ENCODE measurements around the gene ARHGEF28. TPM values are rescaled to one million over a fixed set of nuclear protein-coding genes. Genes with fewer than 3 reads are reported as not detected.

ARHGEF28 gene
- total RNA-seq, 2 experiments from 2014 or later: not detected

- H3K27me3 Mint-ChIP-seq (ENCODE audit: low read depth): peaks cover 13% of the 10 kb centered on the region
- CTCF ChIA-PET: no interaction called here
- no peak overlapping the region for H3K4me3 Mint-ChIP-seq
- DNase-seq (no peak), ATAC-seq (no peak)
- no peak overlapping the region for H3K27ac Mint-ChIP-seq
- H3K4me1 Mint-ChIP-seq (ENCODE audit: low read depth): no peaks in the 10 kb centered on the region
- no peaks in the 10 kb centered on the region for H3K36me3 Mint-ChIP-seq (ENCODE audit: low read depth)
- H3K9me3 Mint-ChIP-seq (ENCODE audit: insufficient read depth): no peaks in the 10 kb centered on the region
- POLR2A ChIA-PET: interaction anchor here (0.6 kb wide), 1 partner anchor 1054 kb away, joined by 3 read pairs; no protein-coding TSS in a partner anchor
These were observed 131.4 kb downstream of the ARHGEF28 start for GRCh38 chr5:73757416-73757815.

GRCh38 chr5:73759771-73760170 lies 133.8 kb downstream of the ARHGEF28 start:
- H3K4me3 Mint-ChIP-seq: no peak overlapping the region
- ATAC-seq (no peak), DNase-seq (no peak)
- H3K9me3 Mint-ChIP-seq (ENCODE audit: insufficient read depth): no peaks in the 10 kb centered on the region
- no peaks in the 10 kb centered on the region for H3K36me3 Mint-ChIP-seq (ENCODE audit: low read depth)
- peaks cover 5% of the 10 kb centered on the region for H3K27me3 Mint-ChIP-seq (ENCODE audit: low read depth)
- no peak overlapping the region for H3K27ac Mint-ChIP-seq
- POLR2A ChIA-PET: no interaction called here
- CTCF ChIA-PET: no interaction called here
- H3K4me1 Mint-ChIP-seq (ENCODE audit: low read depth): no peaks in the 10 kb centered on the region

GRCh38 chr5:73763300-73764032 lies 137.5 kb downstream of the ARHGEF28 start:
- H3K36me3 Mint-ChIP-seq (ENCODE audit: low read depth): no peaks in the 10 kb centered on the region
- no peak for ATAC-seq
- ChIA-PET CTCF (no interaction called here), POLR2A (no interaction called here)
- no peak for DNase-seq
- no peaks in the 10 kb centered on the region for H3K4me1 Mint-ChIP-seq (ENCODE audit: low read depth)
- no peak overlapping the region for H3K27ac Mint-ChIP-seq
- H3K9me3 Mint-ChIP-seq (ENCODE audit: insufficient read depth): no peaks in the 10 kb centered on the region
- no peak overlapping the region for H3K4me3 Mint-ChIP-seq
- H3K27me3 Mint-ChIP-seq (ENCODE audit: low read depth): peaks cover 2% of the 10 kb centered on the region

GRCh38 chr5:73764586-73764985 lies 138.6 kb downstream of the ARHGEF28 start:
- Mint-ChIP-seq H3K27me3 (ENCODE audit: low read depth) (peaks cover 2% of the 10 kb centered on the region), H3K27ac (no peak overlapping the region), H3K9me3 (ENCODE audit: insufficient read depth) (no peaks in the 10 kb centered on the region), H3K4me1 (ENCODE audit: low read depth) (no peaks in the 10 kb centered on the region), H3K4me3 (no peak overlapping the region), H3K36me3 (ENCODE audit: low read depth) (no peaks in the 10 kb centered on the region)
- ChIA-PET CTCF (no interaction called here), POLR2A (no interaction called here)
- DNase-seq (no peak), ATAC-seq (no peak)

GRCh38 chr5:73764996-73765395 lies 139.0 kb downstream of the ARHGEF28 start:
- no peak overlapping the region for H3K27ac Mint-ChIP-seq
- peaks cover 2% of the 10 kb centered on the region for H3K27me3 Mint-ChIP-seq (ENCODE audit: low read depth)
- CTCF ChIA-PET: no interaction called here
- H3K9me3 Mint-ChIP-seq (ENCODE audit: insufficient read depth): no peaks in the 10 kb centered on the region
- H3K36me3 Mint-ChIP-seq (ENCODE audit: low read depth): no peaks in the 10 kb centered on the region
- POLR2A ChIA-PET: no interaction called here
- ATAC-seq (no peak), DNase-seq (no peak)
- no peak overlapping the region for H3K4me3 Mint-ChIP-seq
- H3K4me1 Mint-ChIP-seq (ENCODE audit: low read depth): no peaks in the 10 kb centered on the region

- CTCF ChIA-PET: no interaction called here
These were observed 140.9 kb downstream of the ARHGEF28 start for GRCh38 chr5:73766902-73767301.

GRCh38 chr5:73770172-73771025 lies 144.4 kb downstream of the ARHGEF28 start:
- ChIA-PET CTCF (interaction anchor here (1.3 kb wide), 1 partner anchor 14 kb away, joined by 4 read pairs; no protein-coding TSS in a partner anchor), POLR2A (no interaction called here)
- H3K27me3 Mint-ChIP-seq (ENCODE audit: low read depth): peaks cover 4% of the 10 kb centered on the region

More at GRCh38 chr5:73766902-73767301, 140.9 kb downstream of the ARHGEF28 start:
- Mint-ChIP-seq H3K27me3 (ENCODE audit: low read depth) (peaks cover 2% of the 10 kb centered on the region), H3K4me1 (ENCODE audit: low read depth) (no peaks in the 10 kb centered on the region), H3K36me3 (ENCODE audit: low read depth) (no peaks in the 10 kb centered on the region), H3K9me3 (ENCODE audit: insufficient read depth) (no peaks in the 10 kb centered on the region), H3K4me3 (no peak overlapping the region), H3K27ac (no peak overlapping the region)
- POLR2A ChIA-PET: no interaction called here
- ATAC-seq (no peak), DNase-seq (no peak)

GRCh38 chr5:73774924-73775323 lies 148.9 kb downstream of the ARHGEF28 start:
- Mint-ChIP-seq H3K4me1 (ENCODE audit: low read depth) (no peaks in the 10 kb centered on the region), H3K27ac (no peak overlapping the region), H3K9me3 (ENCODE audit: insufficient read depth) (no peaks in the 10 kb centered on the region), H3K27me3 (ENCODE audit: low read depth) (peaks cover 4% of the 10 kb centered on the region), H3K4me3 (no peak overlapping the region), H3K36me3 (ENCODE audit: low read depth) (no peaks in the 10 kb centered on the region)
- no peak for DNase-seq
- CTCF ChIA-PET: interaction anchor here (0.8 to 1.5 kb wide), 2 partner anchors 18 to 184 kb away, joined by 3 to 5 read pairs; no protein-coding TSS in a partner anchor
- ATAC-seq: no peak
- POLR2A ChIA-PET: no interaction called here

More at GRCh38 chr5:73770172-73771025, 144.4 kb downstream of the ARHGEF28 start:
- no peaks in the 10 kb centered on the region for H3K36me3 Mint-ChIP-seq (ENCODE audit: low read depth)
- H3K4me3 Mint-ChIP-seq: no peak overlapping the region
- no peaks in the 10 kb centered on the region for H3K4me1 Mint-ChIP-seq (ENCODE audit: low read depth)
- no peak overlapping the region for H3K27ac Mint-ChIP-seq
- ATAC-seq (no peak), DNase-seq (no peak)
- H3K9me3 Mint-ChIP-seq (ENCODE audit: insufficient read depth): no peaks in the 10 kb centered on the region

GRCh38 chr5:73776405-73776804 lies 150.4 kb downstream of the ARHGEF28 start:
- peaks cover 2% of the 10 kb centered on the region for H3K27me3 Mint-ChIP-seq (ENCODE audit: low read depth)
- H3K36me3 Mint-ChIP-seq (ENCODE audit: low read depth): no peaks in the 10 kb centered on the region
- H3K9me3 Mint-ChIP-seq (ENCODE audit: insufficient read depth): no peaks in the 10 kb centered on the region
- no peaks in the 10 kb centered on the region for H3K4me1 Mint-ChIP-seq (ENCODE audit: low read depth)
- H3K27ac Mint-ChIP-seq: no peak overlapping the region
- H3K4me3 Mint-ChIP-seq: no peak overlapping the region
- DNase-seq (no peak), ATAC-seq (no peak)
- CTCF ChIA-PET: no interaction called here
- POLR2A ChIA-PET: no interaction called here

- no peak overlapping the region for H3K27ac Mint-ChIP-seq
- H3K27me3 Mint-ChIP-seq (ENCODE audit: low read depth): peaks cover 2% of the 10 kb centered on the region
- DNase-seq (no peak), ATAC-seq (no peak)
- ChIA-PET CTCF (no interaction called here), POLR2A (no interaction called here)
- H3K4me3 Mint-ChIP-seq: no peak overlapping the region
- H3K36me3 Mint-ChIP-seq (ENCODE audit: low read depth): no peaks in the 10 kb centered on the region
- H3K4me1 Mint-ChIP-seq (ENCODE audit: low read depth): no peaks in the 10 kb centered on the region
- no peaks in the 10 kb centered on the region for H3K9me3 Mint-ChIP-seq (ENCODE audit: insufficient read depth)
These were observed 151.2 kb downstream of the ARHGEF28 start for GRCh38 chr5:73777192-73777591.

- DNase-seq: no peak
- Mint-ChIP-seq H3K27me3 (ENCODE audit: low read depth) (no peaks in the 10 kb centered on the region), H3K27ac (no peak overlapping the region), H3K4me1 (ENCODE audit: low read depth) (no peaks in the 10 kb centered on the region), H3K4me3 (no peak overlapping the region), H3K36me3 (ENCODE audit: low read depth) (no peaks in the 10 kb centered on the region), H3K9me3 (ENCODE audit: insufficient read depth) (no peaks in the 10 kb centered on the region)
- ChIA-PET POLR2A (no interaction called here), CTCF (interaction anchor here (2.2 kb wide), 1 partner anchor 13 kb away, joined by 8 read pairs; no protein-coding TSS in a partner anchor)
- ATAC-seq: no peak
These were observed 154.5 kb downstream of the ARHGEF28 start for GRCh38 chr5:73780302-73781080.

Data from activated CD8-positive, alpha-beta T cell treated with anti-CD3 and anti-CD28 coated beads, Interleukin-2, amount 10 ng/mL, durations not matched to agents 7 days and 5 days (primary cell).